Liver (tissue), 9 donors: ENCODE measurements around the gene NR6A1. TPM values are rescaled to one million over a fixed set of nuclear protein-coding genes. Genes with fewer than 3 reads are reported as not detected.

Source experiments
- DNase-seq: peaks from one replicate; pipeline ENCODE4 v3.0.0-alpha.2; 2017; ENCODE audit warnings: low spot score
- H3K27ac ChIP-seq, 2 donors: one replicate each; pipeline ENCODE4 v1.7.0; 2013; ENCODE audit warnings: inconsistent platforms in 2 of 2, low read length in 2 of 2, control low read depth in 1 of 2, low read depth in 1 of 2, mild to moderate bottlenecking in 1 of 2
- H3K27me3 ChIP-seq, 4 donors: one replicate each; pipeline versions ENCODE4 v1.6.1 to v1.7.0; 2013; ENCODE audit warnings: low read length in 3 of 4, inconsistent platforms in 1 of 4, mild to moderate bottlenecking in 1 of 4, moderate library complexity in 1 of 4; ENCODE audit not compliant: control insufficient read depth in 4 of 4, insufficient read depth in 4 of 4
- H3K36me3 ChIP-seq, 4 donors: one replicate each; pipeline versions ENCODE4 v1.6.1 to v1.7.0; 2013; ENCODE audit warnings: low read length in 3 of 4, mild to moderate bottlenecking in 3 of 4, low read depth in 1 of 4, moderate library complexity in 1 of 4; ENCODE audit not compliant: control insufficient read depth in 4 of 4, insufficient read depth in 3 of 4
- H3K4me1 ChIP-seq, 4 donors: one replicate each; pipeline versions ENCODE4 v1.6.1 to v1.7.0; 2013; ENCODE audit warnings: low read length in 3 of 4, mild to moderate bottlenecking in 3 of 4, moderate library complexity in 1 of 4; ENCODE audit not compliant: control insufficient read depth in 4 of 4, insufficient read depth in 4 of 4
- H3K4me3 ChIP-seq, 3 donors: one replicate each; pipeline versions ENCODE4 v1.6.1 to v1.7.0; 2013; ENCODE audit warnings: low read length in 3 of 3, control low read depth in 1 of 3, low read depth in 1 of 3, mild to moderate bottlenecking in 1 of 3
- H3K9ac ChIP-seq, 2 donors: one replicate each; pipeline ENCODE4 v1.7.0; 2013; ENCODE audit warnings: low read length in 2 of 2, mild to moderate bottlenecking in 2 of 2, moderate library complexity in 2 of 2, control low read depth in 1 of 2, low read depth in 1 of 2
- H3K9me3 ChIP-seq, 4 donors: one replicate each; pipeline versions ENCODE4 v1.6.1 to v1.7.0; 2013; ENCODE audit warnings: low read length in 3 of 4; ENCODE audit not compliant: control insufficient read depth in 4 of 4
- ATF3 ChIP-seq: IDR thresholded peaks from 2 replicates; pipeline ENCODE4 v1.6.1; 2016; ENCODE audit warnings: antibody characterized with exemption
- CTCF ChIP-seq: fragments of 150-350 bp; IDR thresholded peaks from 2 replicates; pipeline ENCODE4 v1.5.1; 2017; ENCODE audit warnings: improper control_type of control experiment, low read depth, low read length; ENCODE audit not compliant: missing input control
- EGR1 ChIP-seq, 2 donors: IDR thresholded peaks; 2 replicates each; pipeline ENCODE4 v1.6.1; 2016 to 2018; ENCODE audit warnings: antibody characterized with exemption in 2 of 2, low read depth in 2 of 2
- FOXA1 ChIP-seq: IDR thresholded peaks from 2 replicates; pipeline ENCODE4 v1.6.1; 2016; ENCODE audit warnings: antibody characterized with exemption
- FOXA2 ChIP-seq: IDR thresholded peaks from 2 replicates; pipeline ENCODE4 v1.6.1; 2016; ENCODE audit warnings: antibody characterized with exemption
- GABPA ChIP-seq, 2 donors: IDR thresholded peaks in 1 of 2; conservative IDR thresholded peaks in 1 of 2; 2 replicates each; pipeline ENCODE4 v1.6.1; 2016; ENCODE audit warnings: antibody characterized with exemption in 2 of 2, mild to moderate bottlenecking in 1 of 2, moderate library complexity in 1 of 2
- HNF4A ChIP-seq, 2 donors: conservative IDR thresholded peaks; 2 replicates each; pipeline ENCODE4 v1.6.1; 2016; ENCODE audit warnings: antibody characterized with exemption in 2 of 2, mild to moderate bottlenecking in 2 of 2
- HNF4G ChIP-seq: IDR thresholded peaks from 2 replicates; pipeline ENCODE4 v1.6.1; 2016; ENCODE audit warnings: antibody characterized with exemption
- JUND ChIP-seq, 2 donors: IDR thresholded peaks; 2 replicates each; pipeline ENCODE4 v1.6.1; 2016; ENCODE audit warnings: antibody characterized with exemption in 2 of 2
- MAX ChIP-seq: IDR thresholded peaks from 2 replicates; pipeline ENCODE4 v1.6.1; 2016; ENCODE audit warnings: antibody characterized with exemption
- NR2F2 ChIP-seq: IDR thresholded peaks from 2 replicates; pipeline ENCODE4 v1.6.1; 2016; ENCODE audit warnings: antibody characterized with exemption
- RAD21 ChIP-seq, 2 donors: IDR thresholded peaks; 2 replicates each; pipeline ENCODE4 v1.6.1; 2016; ENCODE audit warnings: antibody characterized with exemption in 2 of 2, mild to moderate bottlenecking in 2 of 2
- REST ChIP-seq: IDR thresholded peaks from 2 replicates; pipeline ENCODE4 v1.6.1; 2016; ENCODE audit warnings: antibody characterized with exemption, mild to moderate bottlenecking
- RXRA ChIP-seq, 2 donors: IDR thresholded peaks; 2 replicates each; pipeline ENCODE4 v1.6.1; 2017 to 2018; ENCODE audit warnings: antibody characterized with exemption in 2 of 2, mild to moderate bottlenecking in 1 of 2
- SP1 ChIP-seq: IDR thresholded peaks from 2 replicates; pipeline ENCODE4 v1.6.1; 2018; ENCODE audit warnings: antibody characterized with exemption, mild to moderate bottlenecking
- TAF1 ChIP-seq: conservative IDR thresholded peaks from 2 replicates; pipeline ENCODE4 v1.6.1; 2016; ENCODE audit warnings: antibody characterized with exemption, mild to moderate bottlenecking
- YY1 ChIP-seq: IDR thresholded peaks from 2 replicates; pipeline ENCODE4 v1.6.1; 2016; ENCODE audit warnings: antibody characterized with exemption, mild to moderate bottlenecking
- ZBTB33 ChIP-seq: IDR thresholded peaks from 2 replicates; pipeline ENCODE4 v1.6.1; 2016; ENCODE audit warnings: antibody characterized with exemption
- WGBS: extraction: QIAGEN DNeasy Blood & Tissue Kit; methylation state at CpG from one replicate; pipeline ENCODE4 v1.1.7; 2013; 5-methylcytosine and 5-hydroxymethylcytosine counted together
- polyA plus RNA-seq, 2 donors: library from polyadenylated mRNA; stranded (reverse) in 1 of 2; unstranded in 1 of 2; fragments of 200-250 nt in 1 of 2; fragments of >200 nt in 1 of 2; fragmentation: Nextera tagmentation in 1 of 2; extraction: Ambion mirVana in 1 of 2; gene quantifications; one replicate each; pipeline versions ENCODE4 v1.2.1 to v1.2.3, GENCODE V29; 2013 to 2015
- total RNA-seq, 2 donors: library from RNA; depleted of rRNA; stranded (reverse); fragments of >200 nt; gene quantifications; one replicate each; pipeline ENCODE4 v1.2.3, GENCODE V29; 2014
- donor health status: healthy.
- donor health status: healthy.
- donor health status: healthy.
- donor health status: healthy.
- donor health status: healthy.

NR6A1 gene
- total and polyA plus RNA-seq, 4 donors = 0.72 to 6.1 (median 2.1) TPM

GRCh38 chr9:124810663-124811355, 39.7 kb upstream of the NR6A1 start:
- WGBS = 80% methylated on average over 12 of the region's 12 CpGs
- TF ChIP-seq CTCF (no peak), GABPA (IDR thresholded peaks at IDR 0.05 in 1 of 2, conservative IDR thresholded peaks at IDR 0.05 in 1 of 2) (no peak), SP1 (no peak), ATF3 (no peak), ZBTB33 (no peak), HNF4A (conservative IDR thresholded peaks at IDR 0.05) (no peak), RAD21 (IDR thresholded peaks at IDR 0.05) (no peak), MAX (no peak), YY1 (no peak), FOXA1 (no peak), HNF4G (no peak), FOXA2 (no peak), REST (no peak), RXRA (IDR thresholded peaks at IDR 0.05) (no peak), NR2F2 (no peak), JUND (IDR thresholded peaks at IDR 0.05) (no peak), EGR1 (IDR thresholded peaks at IDR 0.05; ENCODE audit: low read depth in 2 of 2) (no peak), TAF1 (no peak)

More at GRCh38 chr9:124810663-124811355, 39.7 kb upstream of the NR6A1 start:
- H3K27me3 ChIP-seq = no peaks in the 10 kb centered on the region
- no peak for DNase-seq
- H3K36me3 ChIP-seq = no peaks in the 10 kb centered on the region
- no peaks in the 10 kb centered on the region for H3K9me3 ChIP-seq
- no peak overlapping the region for H3K27ac ChIP-seq
- no peak overlapping the region for H3K9ac ChIP-seq
- H3K4me3 ChIP-seq = no peak overlapping the region
- no peaks in the 10 kb centered on the region for H3K4me1 ChIP-seq
